WI38 (cell line): ENCODE data around the gene SLC6A8.

ENCODE experiments used
- H3K4me3 ChIP-seq: 2 replicates; pipeline ENCODE4 v1.5.1; 2011; ENCODE audit warnings: low read depth, mild to moderate bottlenecking, control low read depth, low read length
- TF ChIP-seq, protein P1 (sequence below): IDR thresholded peaks from 2 replicates; pipeline ENCODE4 v1.5.1; 2012; ENCODE audit warnings: low read depth, mild to moderate bottlenecking, control low read depth, low read length

SLC6A8 gene

DNA sequence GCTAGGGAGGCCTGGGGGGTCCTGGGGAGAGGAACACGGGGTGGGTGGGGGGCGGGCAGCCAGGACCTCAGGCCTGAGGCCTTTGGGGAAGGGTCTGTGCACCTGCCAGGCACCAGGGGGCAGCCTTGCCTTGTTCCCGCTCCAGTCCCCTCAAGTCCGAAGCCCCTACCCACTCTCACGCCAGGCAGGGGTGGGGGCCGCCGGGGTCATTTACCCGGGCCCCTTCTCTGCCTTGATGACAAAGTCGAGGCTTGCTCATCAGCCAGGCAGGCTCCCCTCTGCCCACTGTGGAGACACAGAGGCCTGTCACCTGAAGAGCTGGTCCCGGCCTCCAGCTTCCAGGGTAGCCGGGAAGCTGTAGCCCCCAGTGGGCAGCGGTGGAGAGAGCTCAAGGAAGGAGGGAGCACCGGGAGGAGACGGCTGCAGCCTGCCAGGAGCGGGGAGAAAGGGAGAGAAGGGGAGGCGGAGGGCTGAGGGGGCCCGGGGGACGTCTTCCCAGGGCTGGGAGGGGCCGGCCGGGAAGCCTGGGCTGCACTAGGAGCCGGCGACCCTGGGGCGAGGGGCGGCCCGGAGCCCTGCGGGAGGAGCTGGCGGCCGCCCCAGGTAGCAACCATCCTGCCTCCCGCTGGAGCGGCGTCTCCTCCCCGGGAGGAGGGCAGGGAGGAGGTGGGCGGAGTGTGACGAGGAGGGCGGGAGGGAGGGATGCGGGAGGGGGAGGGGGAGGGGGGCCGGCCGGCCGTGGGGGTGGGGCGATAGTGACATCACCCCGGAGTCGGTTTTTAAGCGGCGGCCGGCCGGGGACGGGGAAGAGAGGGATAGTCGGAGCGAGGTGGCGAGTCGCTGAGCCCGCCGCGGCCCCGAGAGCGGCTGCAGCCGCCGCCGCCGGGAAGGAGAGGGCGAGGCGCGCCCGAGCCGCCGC lies at the start of gene SLC6A8:
SLC6A8 (plus strand) TSS at position 806 of the 919 bp plus-strand sequence. CDS start 649 bp downstream, outside the sequence.
- peak within 1 kb of the TSS; percentile 34 for H3K4me3 ChIP-seq
- TF ChIP-seq, protein P1, sequence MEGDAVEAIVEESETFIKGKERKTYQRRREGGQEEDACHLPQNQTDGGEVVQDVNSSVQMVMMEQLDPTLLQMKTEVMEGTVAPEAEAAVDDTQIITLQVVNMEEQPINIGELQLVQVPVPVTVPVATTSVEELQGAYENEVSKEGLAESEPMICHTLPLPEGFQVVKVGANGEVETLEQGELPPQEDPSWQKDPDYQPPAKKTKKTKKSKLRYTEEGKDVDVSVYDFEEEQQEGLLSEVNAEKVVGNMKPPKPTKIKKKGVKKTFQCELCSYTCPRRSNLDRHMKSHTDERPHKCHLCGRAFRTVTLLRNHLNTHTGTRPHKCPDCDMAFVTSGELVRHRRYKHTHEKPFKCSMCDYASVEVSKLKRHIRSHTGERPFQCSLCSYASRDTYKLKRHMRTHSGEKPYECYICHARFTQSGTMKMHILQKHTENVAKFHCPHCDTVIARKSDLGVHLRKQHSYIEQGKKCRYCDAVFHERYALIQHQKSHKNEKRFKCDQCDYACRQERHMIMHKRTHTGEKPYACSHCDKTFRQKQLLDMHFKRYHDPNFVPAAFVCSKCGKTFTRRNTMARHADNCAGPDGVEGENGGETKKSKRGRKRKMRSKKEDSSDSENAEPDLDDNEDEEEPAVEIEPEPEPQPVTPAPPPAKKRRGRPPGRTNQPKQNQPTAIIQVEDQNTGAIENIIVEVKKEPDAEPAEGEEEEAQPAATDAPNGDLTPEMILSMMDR = no peak

DNA sequence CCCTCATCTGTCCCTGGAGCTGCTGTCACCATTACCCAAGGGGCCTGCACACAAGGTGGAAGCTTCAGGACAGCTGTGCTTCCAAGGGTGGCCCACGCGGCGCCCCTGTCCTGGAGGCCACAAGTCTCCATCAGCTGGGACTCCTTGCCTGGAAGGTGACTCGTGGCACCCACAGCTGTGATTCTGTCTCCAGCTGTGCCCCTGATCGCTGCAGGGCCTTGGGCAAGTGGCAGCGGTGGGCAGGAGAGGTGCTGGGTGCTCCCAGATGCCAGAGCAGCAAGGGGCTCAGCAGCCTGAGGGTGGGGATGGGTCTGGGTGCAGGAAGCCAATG lies 49.7 kb upstream of the SLC6A8 start:
- TF ChIP-seq, protein P1 = no peak
- no peak overlapping the region for H3K4me3 ChIP-seq

DNA sequence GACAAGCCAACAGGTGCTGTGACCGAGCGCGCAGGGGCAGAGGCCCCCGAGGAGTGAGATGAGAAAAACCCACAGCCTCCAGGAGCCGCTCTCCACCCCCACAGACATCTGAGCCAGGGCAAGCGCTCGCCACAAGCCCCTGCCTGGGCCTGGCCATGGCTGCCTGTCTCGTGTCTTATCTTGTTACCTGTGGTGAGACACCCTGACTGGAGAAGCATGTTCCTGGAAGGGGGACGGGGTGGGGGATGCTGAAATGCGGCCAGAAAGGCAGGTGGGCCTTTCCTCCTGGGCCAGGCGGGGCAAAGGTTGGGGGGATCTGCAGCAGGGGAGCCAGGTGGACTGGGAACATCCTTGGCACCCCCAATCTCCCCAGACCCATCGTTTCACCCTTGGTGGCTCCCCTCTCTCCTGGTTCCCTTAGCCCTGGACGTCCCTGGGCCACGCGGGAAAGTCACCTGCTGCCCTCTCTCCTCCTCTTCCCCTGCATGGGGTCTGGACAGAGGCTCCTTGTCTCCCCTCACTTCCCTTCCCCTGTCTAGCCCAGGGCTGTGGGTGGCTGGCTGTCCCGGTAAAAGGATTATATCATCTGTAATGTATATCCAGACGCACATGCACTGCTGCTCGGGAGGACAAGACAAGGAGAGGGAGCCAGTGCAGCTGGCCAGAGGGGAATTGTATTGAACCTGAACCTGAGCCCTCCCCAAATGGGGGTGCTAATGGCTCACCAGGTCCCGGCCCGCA lies 49.1 kb upstream of the SLC6A8 start:
- TF ChIP-seq, protein P1 = no peak

DNA sequence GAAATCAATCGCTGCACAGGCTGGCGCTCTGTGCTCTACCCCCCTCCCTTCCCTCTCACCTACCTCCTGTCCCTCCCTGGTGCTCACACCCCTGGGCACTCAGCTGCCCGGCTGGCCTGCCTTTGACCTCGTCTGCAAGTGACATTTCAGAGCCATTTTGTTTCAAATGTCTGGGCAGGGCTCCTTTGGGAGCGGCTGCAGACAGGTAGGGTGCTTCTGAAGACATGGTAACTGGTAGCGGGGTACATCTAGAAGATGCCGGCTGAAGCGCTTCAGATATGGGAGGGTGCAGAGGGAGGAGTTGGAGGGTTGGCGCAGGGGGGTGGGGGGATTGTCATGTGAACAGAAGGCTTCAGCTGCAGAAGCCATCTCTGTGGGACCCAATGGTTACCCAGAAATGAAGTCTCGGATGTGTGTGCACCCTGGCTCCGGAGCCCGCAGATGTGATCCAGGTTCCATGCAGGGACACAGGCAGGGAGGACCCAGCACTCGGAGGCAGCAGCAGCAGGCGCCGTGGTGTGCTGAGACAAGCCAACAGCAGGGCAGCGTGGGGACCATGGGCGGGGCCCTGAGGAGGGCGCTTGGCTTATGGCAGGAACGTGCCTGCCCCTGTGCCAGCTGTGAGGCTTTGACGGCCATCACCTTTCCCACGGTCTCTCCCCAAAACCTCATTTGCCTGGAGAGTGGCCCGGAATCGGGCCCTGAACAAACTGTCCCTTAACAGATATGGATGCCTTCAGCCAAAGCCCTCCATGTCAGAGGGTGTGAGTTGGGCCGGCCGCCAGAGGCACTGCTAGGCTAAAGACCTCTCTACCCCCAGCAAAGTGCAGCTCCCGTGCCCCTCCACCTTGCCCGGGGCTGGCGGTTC lies 48.3 kb upstream of the SLC6A8 start:
- H3K4me3 ChIP-seq = no peak overlapping the region
- TF ChIP-seq, protein P1 = no peak

More for the DNA sequence above, 49.1 kb upstream of the SLC6A8 start:
- no peak overlapping the region for H3K4me3 ChIP-seq

DNA sequence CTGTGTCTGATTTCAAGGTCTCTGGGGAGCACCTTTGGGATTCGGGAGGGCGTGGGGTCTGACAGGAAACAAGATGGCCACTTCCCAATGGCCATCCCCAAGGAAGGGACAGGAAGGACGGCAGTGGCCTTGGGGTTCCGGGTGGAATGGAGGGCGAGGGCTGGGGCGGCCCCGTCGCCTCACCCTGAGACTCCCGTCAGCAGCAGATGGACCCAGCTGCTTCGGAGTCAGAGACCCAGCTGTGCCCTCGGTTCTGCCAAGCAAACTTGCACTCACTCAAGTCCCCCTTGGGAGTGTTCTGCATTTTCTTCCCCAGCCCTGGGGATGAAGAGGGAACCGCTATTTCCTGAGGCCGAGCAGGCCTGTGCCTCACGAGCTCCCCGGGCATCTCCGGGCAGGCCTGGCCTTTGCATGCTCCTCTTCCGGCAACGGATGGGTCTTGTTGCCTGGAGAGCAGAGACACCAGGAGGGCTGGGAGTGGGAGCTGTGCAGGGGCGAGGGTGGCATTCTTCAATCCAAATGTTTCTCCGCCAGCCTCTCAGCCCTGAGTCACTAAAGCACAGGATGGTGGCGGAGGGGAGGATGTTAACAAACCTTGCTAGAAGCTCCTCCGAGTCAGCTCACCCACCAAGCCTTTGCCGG lies 47.6 kb upstream of the SLC6A8 start:
- TF ChIP-seq, protein P1 = no peak
- H3K4me3 ChIP-seq = no peak overlapping the region

DNA sequence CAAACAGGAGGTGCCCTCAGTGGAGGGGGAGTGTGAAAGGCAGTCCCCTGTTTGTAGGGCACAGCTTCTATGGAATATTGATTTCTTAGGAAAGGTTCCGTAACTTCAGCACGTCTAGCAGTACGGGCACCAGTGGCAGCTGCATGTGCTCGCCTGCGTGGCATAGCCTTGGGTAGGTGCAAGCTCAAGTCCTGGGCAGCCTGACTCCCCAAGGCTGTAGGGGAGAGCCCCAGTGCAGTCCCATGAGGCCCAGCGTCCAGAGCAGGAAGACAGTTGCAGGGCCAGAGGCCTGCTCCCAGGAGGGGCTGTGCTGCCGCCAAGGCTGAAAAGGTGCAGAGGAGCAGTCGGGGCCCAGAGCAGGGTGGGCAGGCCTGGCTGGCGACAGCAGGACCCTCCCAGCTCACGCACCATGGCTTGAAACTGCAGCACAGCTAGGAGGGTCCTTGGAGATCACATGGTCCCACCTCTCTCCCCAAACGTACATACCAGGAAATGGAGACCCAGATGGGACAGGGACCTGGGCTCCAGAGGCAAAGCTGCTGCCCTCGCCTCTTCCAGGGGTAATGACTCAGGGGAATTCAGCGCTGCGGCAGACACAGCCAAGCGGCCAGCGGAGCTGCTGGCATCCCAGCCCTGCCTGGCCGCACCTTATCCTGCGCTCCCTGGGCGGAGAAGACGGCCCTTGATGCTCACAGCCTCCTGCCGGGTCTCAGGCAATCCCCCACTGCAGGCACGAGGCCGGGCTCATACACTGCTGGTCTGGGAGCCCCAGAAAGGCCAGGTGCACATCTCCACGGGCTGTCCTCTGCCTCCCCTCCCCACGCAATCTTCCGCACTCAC lies 46.8 kb upstream of the SLC6A8 start:
- TF ChIP-seq, protein P1 = no peak
- H3K4me3 ChIP-seq = no peak overlapping the region
